Stimulated activated effector memory CD8-positive, alpha-beta T cell treated with anti-CD3 and anti-CD28 coated beads, Interleukin-12 subunit alpha, Interleukin-12 subunit beta, amount 100 ng/mL, for 72 hours (primary cell): Measurements from ENCODE around the gene CLIC5.

Experiments
- ATAC-seq: fragments of 150-1000 bp; cut with Tn5 transposase; 2 replicates; pipeline ENCODE4 v1.10.0; 2021
- DNase-seq, 2 donors: peaks; one replicate each; pipeline ENCODE4 v3.0.0; 2021 to 2022; ENCODE audit warnings: low spot score in 2 of 2
- H3K27ac Mint-ChIP-seq: one replicate; pipeline ENCODE4 v1.8.0; 2022; ENCODE audit warnings: mild to moderate bottlenecking, mixed read lengths
- H3K36me3 Mint-ChIP-seq: one replicate; pipeline ENCODE4 v1.8.0; 2022; ENCODE audit warnings: mild to moderate bottlenecking, mixed read lengths
- H3K4me1 Mint-ChIP-seq: one replicate; pipeline ENCODE4 v1.8.0; 2022; ENCODE audit warnings: mixed read lengths
- H3K4me3 Mint-ChIP-seq: one replicate; pipeline ENCODE4 v1.8.0; 2022; ENCODE audit warnings: mild to moderate bottlenecking, mixed read lengths
- H3K9me3 Mint-ChIP-seq: one replicate; pipeline ENCODE4 v1.8.0; 2022; ENCODE audit warnings: mixed read lengths

CLIC5 gene

DNA sequence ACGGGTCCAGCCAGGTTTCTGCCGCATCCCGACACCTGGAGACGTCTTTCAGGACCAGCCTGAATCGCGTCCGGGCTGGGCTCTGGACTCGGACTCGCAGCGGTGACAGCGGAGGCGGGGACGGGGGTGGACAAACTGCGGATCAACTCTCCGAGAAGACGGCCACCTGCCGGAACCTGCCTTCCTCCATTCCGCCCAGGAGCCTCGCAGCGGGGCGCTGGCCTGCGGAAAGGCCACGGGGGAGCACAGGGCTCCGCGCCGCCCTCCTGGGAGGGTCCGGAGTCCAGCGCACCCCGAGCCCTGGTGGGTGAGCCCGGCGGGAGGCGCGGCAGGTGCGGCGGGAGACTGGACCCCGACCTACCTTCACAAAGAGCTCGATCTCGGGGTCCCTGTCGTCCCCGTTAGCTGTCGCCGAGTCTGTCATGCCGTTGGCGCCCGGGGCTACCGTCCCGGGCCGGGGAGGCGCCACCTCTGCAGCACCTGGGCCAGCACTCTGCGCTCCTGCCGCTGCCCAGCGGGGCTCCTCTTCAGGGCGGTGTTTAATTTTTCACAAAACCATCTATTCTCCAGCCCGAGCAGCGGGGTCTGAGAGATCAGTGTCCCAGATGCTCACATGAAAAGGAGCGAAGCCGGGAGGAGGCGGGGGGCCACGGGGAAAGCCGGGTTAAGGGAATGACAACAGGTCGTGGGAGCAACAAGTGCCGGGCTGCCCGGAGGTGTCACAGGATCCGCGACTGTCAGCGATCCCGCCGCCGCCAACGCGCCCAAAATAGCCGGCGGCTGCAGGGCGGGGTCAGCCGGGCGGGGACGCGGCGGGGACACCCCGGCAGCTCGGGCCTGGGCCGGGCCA is at the start of gene CLIC5:
Gene CLIC5 (minus strand): TSS at position 742 of the 850 bp plus-strand sequence. CDS start 318 bp downstream, at position 424.
- peak; percentile 2 for ATAC-seq
- peak within 1 kb of the TSS; percentile 78 for H3K4me3 Mint-ChIP-seq
- no peaks in the 10 kb centered on the region for H3K9me3 Mint-ChIP-seq
- H3K36me3 Mint-ChIP-seq: no peaks in the 10 kb centered on the region
- peaks cover 55% of the 10 kb centered on the region for H3K4me1 Mint-ChIP-seq
- peak; percentile 42 to 70 for DNase-seq
- peak within 1 kb of the TSS; percentile 75 for H3K27ac Mint-ChIP-seq

DNA sequence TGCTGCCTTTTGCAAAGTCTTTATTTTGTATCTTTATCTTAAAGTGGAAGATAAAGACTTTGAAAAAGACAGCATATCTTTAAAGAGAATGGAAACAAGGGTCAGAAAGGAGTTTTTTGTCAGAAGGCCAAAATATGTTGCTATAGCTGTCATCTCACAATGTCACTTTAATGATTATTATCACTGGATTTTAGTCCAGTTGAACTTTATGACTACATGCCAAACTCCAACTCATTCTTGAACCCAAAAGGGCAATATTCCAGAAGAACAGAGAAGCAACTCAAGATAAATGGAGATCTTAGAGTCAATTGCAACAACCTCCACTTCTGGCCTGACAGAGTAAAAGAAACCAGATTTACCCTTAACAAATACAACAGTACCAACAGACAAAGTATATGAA is 47.3 kb upstream of the CLIC5 start:
- DNase-seq (no peak), ATAC-seq (no peak)
- Mint-ChIP-seq H3K9me3 (no peaks in the 10 kb centered on the region), H3K4me1 (peaks cover 5% of the 10 kb centered on the region), H3K36me3 (no peaks in the 10 kb centered on the region), H3K4me3 (no peak overlapping the region), H3K27ac (no peak overlapping the region)

DNA sequence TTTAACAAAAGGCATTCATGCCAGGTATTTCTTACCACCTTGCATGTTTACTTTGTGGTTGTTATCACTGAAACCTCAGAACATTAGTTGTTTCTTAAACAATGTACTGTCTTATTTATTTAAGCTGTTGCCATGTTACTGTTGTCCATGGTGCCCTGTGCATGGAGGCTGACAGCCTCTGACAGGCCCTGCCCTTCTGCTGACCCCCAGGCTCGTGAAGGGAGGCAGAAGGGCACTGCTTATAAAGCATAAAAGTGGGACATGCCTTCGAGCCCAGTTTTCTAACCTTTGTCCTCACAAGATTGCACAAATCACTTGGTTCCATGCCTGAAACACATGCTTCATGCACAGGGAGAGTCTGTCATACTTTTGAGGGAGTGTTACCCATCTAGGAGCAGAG is 46.7 kb upstream of the CLIC5 start:
- Mint-ChIP-seq H3K27ac (no peak overlapping the region), H3K9me3 (no peaks in the 10 kb centered on the region), H3K4me1 (peaks cover 5% of the 10 kb centered on the region), H3K4me3 (no peak overlapping the region), H3K36me3 (no peaks in the 10 kb centered on the region)
- DNase-seq (no peak), ATAC-seq (no peak)

DNA sequence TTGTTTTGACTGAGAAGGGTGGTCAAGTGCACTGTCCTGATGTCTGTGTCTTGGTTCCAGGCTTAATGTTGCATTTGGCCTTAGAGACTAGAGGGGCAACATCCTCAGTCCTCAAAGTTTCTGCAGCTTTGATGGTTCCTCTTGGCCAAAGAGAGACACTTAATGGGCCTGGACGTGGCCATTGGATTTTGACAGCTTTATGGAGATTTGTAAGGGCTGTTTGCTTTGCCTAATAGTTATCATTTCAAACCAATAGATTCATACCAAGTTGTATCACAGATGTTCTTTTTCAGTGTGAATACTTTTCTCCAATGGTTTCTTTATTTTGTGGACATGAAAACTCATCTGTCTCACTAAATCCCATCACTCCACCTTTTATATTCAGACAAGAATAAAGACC is 45.8 kb upstream of the CLIC5 start:
- peaks cover 5% of the 10 kb centered on the region for H3K4me1 Mint-ChIP-seq
- peak overlapping the region; percentile 13 for H3K27ac Mint-ChIP-seq
- H3K36me3 Mint-ChIP-seq: no peaks in the 10 kb centered on the region
- ATAC-seq (no peak), DNase-seq (no peak)
- H3K9me3 Mint-ChIP-seq: no peaks in the 10 kb centered on the region
- H3K4me3 Mint-ChIP-seq: no peak overlapping the region

DNA sequence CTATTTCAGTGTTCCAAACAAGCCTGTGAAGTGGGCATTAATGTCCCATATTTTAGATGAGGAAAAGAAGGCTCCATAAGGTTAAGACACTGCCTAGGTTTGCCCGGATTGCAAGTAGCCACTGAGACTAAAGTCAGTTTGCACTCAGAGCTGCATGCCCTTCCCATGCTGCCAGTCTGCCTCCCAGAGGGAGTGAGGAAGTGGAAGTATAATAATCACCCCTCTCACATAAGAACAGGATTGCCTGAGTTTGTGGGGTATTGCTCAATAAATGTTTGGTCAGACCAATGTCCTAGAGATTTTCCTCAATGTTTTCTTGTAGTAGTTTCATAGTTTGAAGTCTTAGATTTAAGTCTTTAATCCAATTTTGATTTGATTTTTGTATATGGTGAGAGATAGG is 43.9 kb upstream of the CLIC5 start:
- no peak overlapping the region for H3K27ac Mint-ChIP-seq
- DNase-seq (no peak), ATAC-seq (no peak)
- H3K4me1 Mint-ChIP-seq: peaks cover 6% of the 10 kb centered on the region
- H3K9me3 Mint-ChIP-seq: no peaks in the 10 kb centered on the region
- no peak overlapping the region for H3K4me3 Mint-ChIP-seq
- H3K36me3 Mint-ChIP-seq: no peaks in the 10 kb centered on the region

DNA sequence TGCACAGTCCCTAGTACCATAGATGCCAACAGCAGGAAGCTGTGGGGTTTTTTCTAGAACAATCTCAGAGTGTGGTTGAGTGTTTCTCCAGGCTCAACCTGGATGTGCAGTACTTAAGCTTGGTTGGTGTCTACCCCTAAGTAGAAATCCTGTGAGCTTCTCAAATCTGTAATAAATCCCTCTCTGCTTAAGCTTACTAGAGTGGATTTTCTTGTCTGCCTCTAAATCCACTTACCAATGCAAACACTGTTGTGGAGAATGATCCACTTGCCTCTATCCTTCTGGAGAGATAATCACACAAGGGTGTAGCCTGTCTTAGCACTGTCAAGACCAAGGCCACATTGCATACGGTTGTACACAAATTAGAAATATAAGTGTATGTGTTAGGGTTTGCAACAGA is 43.3 kb upstream of the CLIC5 start:
- H3K27ac Mint-ChIP-seq: no peak overlapping the region
- H3K4me1 Mint-ChIP-seq: peaks cover 12% of the 10 kb centered on the region
- no peak for DNase-seq
- H3K9me3 Mint-ChIP-seq: no peaks in the 10 kb centered on the region
- no peak for ATAC-seq
- H3K36me3 Mint-ChIP-seq: no peaks in the 10 kb centered on the region
- H3K4me3 Mint-ChIP-seq: no peak overlapping the region

DNA sequence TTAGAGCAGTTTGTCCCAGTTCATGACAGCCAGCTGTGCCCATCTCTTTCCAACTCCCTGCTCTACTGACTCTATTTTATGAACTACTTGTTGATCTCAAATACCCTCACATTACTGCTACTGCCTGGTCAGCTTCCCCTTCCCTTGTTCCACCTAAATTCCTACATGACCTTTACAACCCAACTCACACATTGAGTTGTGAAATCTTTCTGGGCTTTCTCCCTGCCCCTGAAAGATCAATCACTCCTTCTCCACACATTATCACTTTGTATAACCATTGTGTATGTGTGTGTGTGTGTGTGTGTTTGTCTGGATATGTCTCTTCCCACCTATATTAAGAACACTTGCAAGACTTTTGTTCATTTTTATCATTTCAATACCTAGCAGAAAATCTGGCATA is 42.1 kb upstream of the CLIC5 start:
- no peaks in the 10 kb centered on the region for H3K9me3 Mint-ChIP-seq

DNA sequence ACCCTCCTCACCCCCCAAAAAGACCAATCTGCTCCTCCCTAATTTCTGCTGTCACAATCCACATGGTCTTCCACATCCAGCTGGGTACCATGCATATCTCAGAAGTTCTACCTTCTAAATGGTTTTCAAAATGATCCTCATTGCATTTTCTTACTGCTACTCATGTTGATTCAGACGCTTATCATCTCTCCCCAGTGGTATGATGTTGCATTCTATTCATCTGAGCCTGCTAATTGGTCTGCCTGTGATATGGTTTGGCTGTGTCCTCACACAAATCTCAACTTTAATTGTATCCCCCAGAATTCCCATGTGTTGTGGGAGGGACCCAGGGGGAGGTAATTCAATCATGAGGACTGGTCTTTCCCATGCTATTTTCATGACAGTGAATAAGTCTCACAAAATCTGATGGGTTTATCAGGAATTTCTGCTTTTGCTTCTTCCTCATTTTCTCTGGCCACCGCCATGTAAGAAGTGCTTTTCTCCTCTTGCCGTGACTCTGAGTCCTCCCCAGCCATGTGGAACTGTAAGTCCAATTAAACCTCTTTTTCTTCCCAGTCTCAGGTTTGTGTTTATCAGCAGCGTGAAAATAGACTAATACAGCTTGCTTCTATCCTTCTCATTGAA is 41.4 kb upstream of the CLIC5 start:
- H3K36me3 Mint-ChIP-seq: no peaks in the 10 kb centered on the region
- DNase-seq: no peak

More for the DNA sequence above, 42.1 kb upstream of the CLIC5 start:
- Mint-ChIP-seq H3K4me1 (peaks cover 24% of the 10 kb centered on the region), H3K36me3 (no peaks in the 10 kb centered on the region), H3K4me3 (no peak overlapping the region), H3K27ac (no peak overlapping the region)
- DNase-seq (no peak), ATAC-seq (no peak)

DNA sequence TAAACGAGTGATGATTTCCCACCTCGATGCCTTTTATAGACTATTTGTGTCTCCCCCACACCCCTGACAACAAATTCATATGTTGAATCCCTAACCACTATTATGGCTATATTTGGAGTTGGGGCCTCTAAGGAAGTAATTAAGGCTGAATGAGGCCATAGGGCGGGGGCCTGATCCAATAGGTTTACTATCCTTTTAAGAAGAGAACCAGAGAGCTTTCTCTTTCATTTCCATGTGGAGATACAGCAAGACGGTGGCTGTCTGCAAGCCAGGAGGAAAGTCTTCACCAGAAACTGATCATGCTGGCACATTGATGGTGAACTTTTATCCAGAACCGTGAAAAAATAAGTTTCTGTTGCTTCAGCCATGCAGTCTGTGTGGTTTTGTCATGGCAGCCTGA is 38.9 kb upstream of the CLIC5 start:
- Mint-ChIP-seq H3K4me3 (no peak overlapping the region), H3K9me3 (no peaks in the 10 kb centered on the region), H3K4me1 (peaks cover 32% of the 10 kb centered on the region), H3K27ac (no peak overlapping the region), H3K36me3 (no peaks in the 10 kb centered on the region)
- no peak for ATAC-seq
- no peak for DNase-seq

More for the DNA sequence above, 41.4 kb upstream of the CLIC5 start:
- ATAC-seq: no peak
- H3K4me1 Mint-ChIP-seq: peaks cover 27% of the 10 kb centered on the region
- H3K9me3 Mint-ChIP-seq: no peaks in the 10 kb centered on the region
- no peak overlapping the region for H3K27ac Mint-ChIP-seq
- no peak overlapping the region for H3K4me3 Mint-ChIP-seq

DNA sequence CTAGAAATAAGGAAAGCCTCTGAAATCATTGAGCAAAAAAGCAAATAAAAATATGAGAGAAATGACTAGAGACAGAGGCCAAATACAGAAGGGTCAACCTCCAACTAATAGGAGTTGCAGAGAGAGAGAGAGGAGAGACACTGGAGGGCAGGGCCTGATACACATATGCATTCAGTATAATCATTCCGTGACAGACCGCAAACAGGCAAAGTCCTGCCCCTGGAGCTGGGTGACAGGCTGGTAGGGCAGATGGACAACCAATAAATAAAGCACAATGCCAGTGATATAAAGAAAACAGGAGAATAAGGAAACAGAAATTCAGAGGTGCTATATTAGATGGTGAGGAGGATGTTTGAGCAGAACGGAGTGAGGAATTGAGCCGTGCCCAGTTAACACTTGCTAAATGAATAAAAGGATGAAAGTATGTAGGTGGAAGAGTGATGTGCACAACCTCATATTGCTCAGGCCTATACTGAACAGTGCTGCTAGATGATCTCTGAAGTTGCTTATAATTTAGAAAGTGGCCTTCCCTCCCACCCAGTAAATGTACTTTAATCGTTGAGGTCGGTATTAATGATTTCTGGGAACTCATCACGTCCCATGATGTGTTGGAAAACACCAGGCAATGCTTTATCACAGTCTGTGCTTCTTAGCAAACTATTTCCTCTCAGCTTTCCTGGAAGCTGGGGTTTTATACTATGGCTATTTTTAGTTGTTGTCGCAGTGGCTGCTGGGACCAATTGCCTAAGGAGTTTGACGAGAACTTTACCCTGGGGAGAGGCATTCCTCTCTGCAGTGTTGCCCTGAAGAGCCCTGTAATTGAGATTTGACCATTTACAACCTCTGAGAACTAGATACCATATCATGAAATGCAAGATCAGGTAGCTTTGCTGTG is 37.6 kb upstream of the CLIC5 start:
- peak; percentile 90 for ATAC-seq
- Mint-ChIP-seq H3K36me3 (no peaks in the 10 kb centered on the region), H3K27ac (no peak overlapping the region), H3K9me3 (no peaks in the 10 kb centered on the region), H3K4me3 (peak overlapping the region; percentile 12), H3K4me1 (peaks cover 32% of the 10 kb centered on the region)
- no peak for DNase-seq

DNA sequence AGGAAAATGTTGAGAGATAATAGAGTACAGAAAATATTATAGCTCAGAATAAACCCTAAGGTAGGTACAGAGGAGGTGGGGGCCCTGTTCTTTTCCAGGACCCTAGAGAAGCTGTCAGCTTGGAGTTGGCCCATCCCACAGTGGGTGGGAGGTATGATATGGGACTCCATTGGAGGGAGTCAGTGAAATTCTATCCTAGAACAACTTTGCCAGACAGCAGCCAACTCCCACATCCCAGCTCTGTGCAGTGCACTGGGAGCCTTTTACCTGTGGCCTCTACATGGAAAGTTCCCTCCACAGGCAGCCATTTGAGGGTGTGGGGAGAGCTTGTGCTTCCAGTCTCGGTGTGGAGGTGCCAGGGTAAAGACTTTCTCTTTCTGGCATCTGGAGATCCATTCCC is 36.8 kb upstream of the CLIC5 start:
- Mint-ChIP-seq H3K36me3 (no peaks in the 10 kb centered on the region), H3K9me3 (no peaks in the 10 kb centered on the region), H3K27ac (no peak overlapping the region), H3K4me3 (peak overlapping the region; percentile 12), H3K4me1 (peaks cover 32% of the 10 kb centered on the region)
- DNase-seq (no peak), ATAC-seq (no peak)

DNA sequence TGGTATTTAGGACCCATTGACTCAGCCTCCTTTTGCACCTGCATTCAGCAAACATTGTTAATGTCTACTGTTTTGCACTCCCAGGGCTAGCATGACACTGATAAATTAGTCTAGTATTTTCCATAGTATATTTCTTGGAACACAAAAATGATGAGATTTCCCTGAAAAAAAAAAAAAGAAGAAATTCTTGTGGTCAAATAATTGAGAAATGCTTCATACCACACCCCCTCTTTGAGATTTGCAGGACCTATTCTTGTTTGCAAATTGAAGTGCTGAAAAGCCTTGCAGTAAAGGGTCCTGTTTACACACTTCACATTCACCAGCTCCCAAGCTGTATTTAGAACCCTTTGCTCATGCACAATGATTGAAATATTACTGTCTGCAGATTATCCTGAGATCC is 36.3 kb upstream of the CLIC5 start:
- DNase-seq (no peak), ATAC-seq (no peak)
- H3K9me3 Mint-ChIP-seq: no peaks in the 10 kb centered on the region
- peaks cover 32% of the 10 kb centered on the region for H3K4me1 Mint-ChIP-seq
- H3K4me3 Mint-ChIP-seq: no peak overlapping the region
- no peak overlapping the region for H3K27ac Mint-ChIP-seq
- no peaks in the 10 kb centered on the region for H3K36me3 Mint-ChIP-seq

DNA sequence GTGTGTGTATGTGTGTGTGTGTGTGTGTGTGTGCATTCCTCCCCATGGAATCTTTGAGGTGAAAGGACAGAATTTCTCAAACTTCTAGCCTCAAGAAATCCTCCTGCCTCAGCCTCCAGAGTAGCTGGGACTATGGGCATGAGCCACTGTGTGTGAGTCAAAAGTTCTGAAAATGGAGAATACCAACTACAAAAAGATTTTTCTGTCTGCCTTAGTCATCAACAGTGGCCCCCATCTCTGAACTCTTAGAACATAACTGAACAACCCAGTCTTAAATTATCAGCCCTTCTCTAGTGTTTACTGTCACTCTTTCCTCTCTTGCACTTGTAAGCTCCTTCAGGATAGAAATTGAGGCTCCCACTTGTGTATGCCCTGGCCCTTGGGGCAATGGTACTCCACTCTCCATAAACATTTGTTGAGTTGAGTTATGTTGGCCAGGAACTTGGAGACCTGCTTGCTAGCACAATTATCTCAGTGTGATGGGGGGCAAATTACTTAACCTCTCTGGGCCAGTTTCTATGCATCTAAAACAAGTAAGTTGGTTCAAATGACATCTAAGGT is 35.3 kb upstream of the CLIC5 start:
- peak; percentile 55 for ATAC-seq

DNA sequence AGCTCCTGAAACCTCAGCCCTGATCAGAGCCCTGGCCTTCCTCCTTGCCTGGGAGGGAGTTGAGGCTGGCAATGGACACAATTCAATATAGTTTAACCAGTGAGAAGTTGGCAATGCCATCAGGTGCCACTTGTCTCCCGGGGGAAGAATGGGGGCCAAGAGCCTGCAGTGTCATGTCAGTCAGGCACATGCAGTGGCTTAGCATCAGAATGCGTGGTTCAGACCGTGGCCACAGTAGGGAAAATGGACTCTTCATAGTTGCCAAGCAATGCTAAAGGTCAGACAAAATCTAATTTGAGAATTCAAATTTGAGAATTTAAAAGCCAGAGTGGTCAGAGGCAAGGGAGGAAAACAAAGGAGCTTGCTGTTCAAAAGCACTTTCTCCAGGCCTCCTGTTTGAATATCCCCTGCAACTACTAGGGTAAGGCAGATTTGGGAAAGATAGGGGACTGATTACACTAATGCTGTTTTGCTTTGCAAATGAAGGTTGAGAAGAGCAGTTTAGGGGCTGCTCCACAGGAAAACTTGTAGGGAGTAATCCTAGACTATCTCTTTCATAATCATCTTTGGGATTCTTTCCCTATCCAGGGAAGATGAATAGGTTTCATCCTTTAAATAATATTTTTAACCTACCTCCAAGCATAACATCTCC is 33.1 kb upstream of the CLIC5 start:
- Mint-ChIP-seq H3K9me3 (no peaks in the 10 kb centered on the region), H3K4me3 (no peak overlapping the region), H3K27ac (no peak overlapping the region), H3K36me3 (no peaks in the 10 kb centered on the region), H3K4me1 (peaks cover 38% of the 10 kb centered on the region)
- DNase-seq (no peak), ATAC-seq (no peak)

More for the DNA sequence above, 35.3 kb upstream of the CLIC5 start:
- H3K9me3 Mint-ChIP-seq: no peaks in the 10 kb centered on the region
- no peak for DNase-seq
- no peak overlapping the region for H3K27ac Mint-ChIP-seq
- no peaks in the 10 kb centered on the region for H3K36me3 Mint-ChIP-seq
- no peak overlapping the region for H3K4me3 Mint-ChIP-seq
- H3K4me1 Mint-ChIP-seq: peaks cover 37% of the 10 kb centered on the region
